Measurements from ENCODE around the gene ERP44.

DNA sequence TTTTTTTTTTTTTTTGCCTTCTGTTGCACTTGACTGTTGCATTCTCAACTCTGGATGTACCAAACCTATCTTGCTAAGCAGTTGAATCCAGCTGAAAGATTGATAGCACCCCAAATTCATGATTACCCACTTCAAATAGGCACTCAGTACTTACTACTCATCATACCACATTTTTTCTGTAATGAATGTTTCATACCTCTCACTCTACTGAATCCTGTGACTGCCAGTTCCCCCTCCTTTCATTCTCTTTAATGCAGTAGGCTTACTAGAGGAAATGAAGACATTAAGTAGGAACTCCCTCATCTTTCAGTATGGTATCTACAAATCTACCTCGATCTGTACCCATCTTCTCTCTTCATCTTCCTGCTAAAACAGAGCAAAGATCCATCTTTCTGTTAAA is 7.1 kb upstream of the ERP44 start:
- TF ChIP-seq, protein P1, sequence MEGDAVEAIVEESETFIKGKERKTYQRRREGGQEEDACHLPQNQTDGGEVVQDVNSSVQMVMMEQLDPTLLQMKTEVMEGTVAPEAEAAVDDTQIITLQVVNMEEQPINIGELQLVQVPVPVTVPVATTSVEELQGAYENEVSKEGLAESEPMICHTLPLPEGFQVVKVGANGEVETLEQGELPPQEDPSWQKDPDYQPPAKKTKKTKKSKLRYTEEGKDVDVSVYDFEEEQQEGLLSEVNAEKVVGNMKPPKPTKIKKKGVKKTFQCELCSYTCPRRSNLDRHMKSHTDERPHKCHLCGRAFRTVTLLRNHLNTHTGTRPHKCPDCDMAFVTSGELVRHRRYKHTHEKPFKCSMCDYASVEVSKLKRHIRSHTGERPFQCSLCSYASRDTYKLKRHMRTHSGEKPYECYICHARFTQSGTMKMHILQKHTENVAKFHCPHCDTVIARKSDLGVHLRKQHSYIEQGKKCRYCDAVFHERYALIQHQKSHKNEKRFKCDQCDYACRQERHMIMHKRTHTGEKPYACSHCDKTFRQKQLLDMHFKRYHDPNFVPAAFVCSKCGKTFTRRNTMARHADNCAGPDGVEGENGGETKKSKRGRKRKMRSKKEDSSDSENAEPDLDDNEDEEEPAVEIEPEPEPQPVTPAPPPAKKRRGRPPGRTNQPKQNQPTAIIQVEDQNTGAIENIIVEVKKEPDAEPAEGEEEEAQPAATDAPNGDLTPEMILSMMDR (IDR thresholded peaks at IDR 0.05): no peak
- no peak for TF ChIP-seq POLR2A (IDR thresholded peaks at IDR 0.05)
- no peak for TF ChIP-seq POLR2AphosphoS5 (IDR thresholded peaks at IDR 0.05)

All from suprapubic skin (tissue), 4 donors.